Spleen (tissue), 7 donors: ENCODE results near the gene ANKAR.

Experiments
- CTCF ChIP-seq, 11 experiments: fragments of 200-600 bp in 7 of 11; fragments of 450-650 bp in 4 of 11; sonication (generic) in 4 of 11; IDR thresholded peaks in 8 of 11; conservative IDR thresholded peaks in 3 of 11; 1 replicate in 7 of 11; 2 replicates in 4 of 11; pipeline versions ENCODE4 v1.4.0 to v1.8.0; 2016 to 2021; ENCODE audit warnings: antibody characterized with exemption in 11 of 11, inconsistent platforms in 4 of 11, mild to moderate bottlenecking in 1 of 11
- POLR2A ChIP-seq, 3 donors: fragments of 450-650 bp; IDR thresholded peaks; one replicate each; pipeline ENCODE4 v1.5.1; 2017; ENCODE audit warnings: antibody characterized with exemption in 3 of 3, mild to moderate bottlenecking in 1 of 3
- POLR2AphosphoS5 ChIP-seq, 3 donors: sonication (generic); formaldehyde crosslinking; IDR thresholded peaks; one replicate each; pipeline ENCODE4 v1.5.1; 2017; ENCODE audit warnings: antibody characterized with exemption in 3 of 3
- donor health status: DM: no; HTN: no; CAD: no; lungs with moderate emphysema.
- donor health status: DM: no; HTN: no; CAD: no.
- donor health status: DM: no; HTN: no; CAD: no.

GRCh38 chr2:189661957-189662321 lies 12.5 kb upstream of the ANKAR start:
- TF ChIP-seq CTCF (IDR thresholded peaks at IDR 0.05 in 8 of 11, conservative IDR thresholded peaks at IDR 0.05 in 3 of 11) (no peak), POLR2AphosphoS5 (IDR thresholded peaks at IDR 0.05) (no peak), POLR2A (IDR thresholded peaks at IDR 0.05) (no peak)
